AG10803 (cell line): ENCODE measurements around the gene CTDSPL.

ENCODE experiments used
- DNase-seq: peaks from one replicate; pipeline ENCODE4 v3.0.0; 2010; ENCODE audit warnings: low read depth
- H3K4me3 ChIP-seq: 2 replicates; pipeline ENCODE4 v1.5.1; 2011; ENCODE audit warnings: mild to moderate bottlenecking, low read length, control low read depth
- TF ChIP-seq, protein P1 (sequence below): conservative IDR thresholded peaks from 2 replicates; pipeline ENCODE4 v1.5.1; 2011; ENCODE audit warnings: mild to moderate bottlenecking, low read length, control low read depth, inconsistent platforms

The CTDSPL gene

DNA sequence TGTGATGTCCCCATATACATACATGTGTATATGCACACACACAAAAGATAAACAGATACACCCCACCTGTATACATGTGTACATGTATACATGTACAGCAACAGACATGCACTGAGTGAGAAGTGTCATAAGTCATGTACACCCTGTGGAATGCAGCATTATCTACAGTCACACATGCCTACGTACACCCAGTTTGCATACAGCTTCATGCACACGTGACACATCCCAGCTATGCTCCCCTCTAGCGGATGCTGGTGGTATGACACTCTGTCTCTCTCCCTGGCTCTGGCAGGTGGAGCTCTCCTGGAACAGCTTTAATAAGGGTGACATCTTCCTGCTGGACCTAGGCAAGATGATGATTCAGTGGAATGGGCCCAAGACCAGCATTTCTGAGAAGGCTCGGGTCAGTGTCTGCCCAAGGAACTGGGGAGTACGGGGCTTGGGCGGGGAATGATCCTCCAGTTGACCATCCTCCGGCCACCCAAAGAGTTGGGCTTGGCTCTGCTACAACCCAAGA lies 135.2 kb downstream of the CTDSPL start:
- H3K4me3 ChIP-seq = no peak overlapping the region
- TF ChIP-seq, protein P1, sequence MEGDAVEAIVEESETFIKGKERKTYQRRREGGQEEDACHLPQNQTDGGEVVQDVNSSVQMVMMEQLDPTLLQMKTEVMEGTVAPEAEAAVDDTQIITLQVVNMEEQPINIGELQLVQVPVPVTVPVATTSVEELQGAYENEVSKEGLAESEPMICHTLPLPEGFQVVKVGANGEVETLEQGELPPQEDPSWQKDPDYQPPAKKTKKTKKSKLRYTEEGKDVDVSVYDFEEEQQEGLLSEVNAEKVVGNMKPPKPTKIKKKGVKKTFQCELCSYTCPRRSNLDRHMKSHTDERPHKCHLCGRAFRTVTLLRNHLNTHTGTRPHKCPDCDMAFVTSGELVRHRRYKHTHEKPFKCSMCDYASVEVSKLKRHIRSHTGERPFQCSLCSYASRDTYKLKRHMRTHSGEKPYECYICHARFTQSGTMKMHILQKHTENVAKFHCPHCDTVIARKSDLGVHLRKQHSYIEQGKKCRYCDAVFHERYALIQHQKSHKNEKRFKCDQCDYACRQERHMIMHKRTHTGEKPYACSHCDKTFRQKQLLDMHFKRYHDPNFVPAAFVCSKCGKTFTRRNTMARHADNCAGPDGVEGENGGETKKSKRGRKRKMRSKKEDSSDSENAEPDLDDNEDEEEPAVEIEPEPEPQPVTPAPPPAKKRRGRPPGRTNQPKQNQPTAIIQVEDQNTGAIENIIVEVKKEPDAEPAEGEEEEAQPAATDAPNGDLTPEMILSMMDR = peak; percentile 90
- DNase-seq = peak; percentile 69

DNA sequence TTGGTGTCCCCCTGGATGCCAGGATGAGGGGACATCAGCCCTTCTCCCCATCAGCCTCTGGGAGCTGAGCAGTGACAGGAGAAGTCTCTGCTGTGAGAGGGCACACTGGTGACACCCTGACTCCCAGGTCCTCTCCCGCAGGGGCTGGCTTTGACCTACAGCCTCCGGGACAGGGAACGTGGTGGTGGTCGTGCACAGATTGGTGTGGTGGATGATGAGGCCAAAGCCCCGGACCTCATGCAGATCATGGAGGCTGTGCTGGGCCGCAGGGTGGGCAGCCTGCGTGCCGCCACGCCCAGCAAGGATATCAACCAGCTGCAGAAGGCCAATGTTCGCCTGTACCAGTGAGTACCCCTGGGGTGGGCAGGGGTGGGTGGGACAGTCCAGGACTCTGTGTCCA lies 135.7 kb downstream of the CTDSPL start:
- TF ChIP-seq, protein P1 = no peak
- no peak overlapping the region for H3K4me3 ChIP-seq
- no peak for DNase-seq

DNA sequence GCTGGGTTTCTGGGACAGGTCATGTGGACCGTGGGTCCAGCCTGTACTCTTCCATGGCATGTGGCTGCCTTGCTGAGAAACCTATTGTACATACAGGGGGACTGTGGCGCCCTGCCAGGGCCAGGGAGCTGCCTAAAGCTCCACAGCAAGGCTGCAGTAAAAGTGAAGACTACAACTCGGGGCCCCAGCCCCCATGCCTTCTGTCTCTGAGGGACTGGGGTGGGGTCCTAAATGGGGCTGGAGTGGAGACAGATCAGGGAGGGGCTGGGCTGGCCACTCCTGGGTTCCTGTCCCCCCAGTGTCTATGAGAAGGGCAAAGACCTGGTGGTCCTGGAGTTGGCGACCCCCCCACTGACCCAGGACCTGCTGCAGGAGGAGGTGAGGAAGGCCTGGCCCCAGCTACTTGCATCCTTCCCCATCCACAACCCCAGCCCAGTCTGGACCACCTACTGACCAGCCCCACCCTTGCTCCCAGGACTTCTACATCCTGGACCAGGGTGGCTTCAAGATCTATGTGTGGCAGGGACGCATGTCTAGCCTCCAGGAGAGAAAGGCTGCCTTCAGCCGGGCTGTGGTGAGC lies 136.2 kb downstream of the CTDSPL start:
- DNase-seq = no peak
- TF ChIP-seq, protein P1 = no peak
- no peak overlapping the region for H3K4me3 ChIP-seq

DNA sequence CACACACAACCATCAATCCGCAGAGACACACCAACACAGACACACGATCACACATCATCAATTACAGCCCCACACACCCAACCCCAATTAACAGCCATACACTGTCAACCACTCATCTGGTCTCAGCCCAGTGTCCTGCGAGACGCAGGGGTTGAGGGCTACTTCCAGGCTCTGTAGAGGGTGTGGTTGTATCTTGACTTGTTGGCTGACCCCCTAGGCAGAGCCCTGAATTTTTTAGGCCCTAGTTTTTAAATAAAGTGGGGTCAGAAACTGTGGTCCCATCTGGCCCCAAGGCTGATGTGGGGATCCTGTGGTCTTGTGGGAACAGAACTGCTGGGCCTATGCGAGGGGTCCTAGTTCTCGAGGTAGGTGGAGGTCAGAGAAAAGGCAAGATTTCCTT lies 138.2 kb downstream of the CTDSPL start:
- no peak for DNase-seq
- TF ChIP-seq, protein P1 = no peak
- no peak overlapping the region for H3K4me3 ChIP-seq

DNA sequence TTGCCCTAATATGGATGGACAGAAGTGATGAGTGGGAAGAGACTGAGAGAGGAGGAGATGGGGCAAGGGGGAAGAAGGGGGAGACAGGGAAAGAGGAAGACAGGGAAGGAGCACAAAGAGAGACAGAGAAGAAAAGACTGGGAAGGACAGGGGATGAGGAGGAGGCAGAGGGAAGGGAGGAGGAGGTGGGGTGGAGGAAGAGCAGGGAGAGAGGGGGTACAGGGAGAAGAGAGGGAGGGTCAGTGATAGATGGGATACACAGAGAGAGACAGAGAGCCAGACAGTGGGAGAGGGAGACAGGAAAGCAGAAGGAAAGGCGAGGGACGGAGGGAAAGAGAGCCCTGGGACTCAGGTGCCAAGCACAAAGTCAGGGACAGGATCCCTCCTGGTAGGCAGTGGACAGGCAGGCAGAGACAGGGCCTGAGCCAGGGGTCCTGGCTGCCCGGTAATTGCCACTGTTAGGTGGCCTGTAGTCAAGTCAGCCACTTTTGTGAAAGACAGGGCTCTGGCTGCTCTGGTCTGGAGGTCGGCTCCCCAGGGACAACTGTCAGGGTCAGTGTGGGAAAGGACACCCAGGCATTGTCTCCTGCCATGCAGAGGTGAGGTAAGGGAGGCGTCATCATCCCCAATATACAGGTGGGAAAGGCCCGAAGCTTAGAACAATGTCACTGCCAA lies 138.7 kb downstream of the CTDSPL start:
- DNase-seq = no peak
- TF ChIP-seq, protein P1 = no peak
- no peak overlapping the region for H3K4me3 ChIP-seq

DNA sequence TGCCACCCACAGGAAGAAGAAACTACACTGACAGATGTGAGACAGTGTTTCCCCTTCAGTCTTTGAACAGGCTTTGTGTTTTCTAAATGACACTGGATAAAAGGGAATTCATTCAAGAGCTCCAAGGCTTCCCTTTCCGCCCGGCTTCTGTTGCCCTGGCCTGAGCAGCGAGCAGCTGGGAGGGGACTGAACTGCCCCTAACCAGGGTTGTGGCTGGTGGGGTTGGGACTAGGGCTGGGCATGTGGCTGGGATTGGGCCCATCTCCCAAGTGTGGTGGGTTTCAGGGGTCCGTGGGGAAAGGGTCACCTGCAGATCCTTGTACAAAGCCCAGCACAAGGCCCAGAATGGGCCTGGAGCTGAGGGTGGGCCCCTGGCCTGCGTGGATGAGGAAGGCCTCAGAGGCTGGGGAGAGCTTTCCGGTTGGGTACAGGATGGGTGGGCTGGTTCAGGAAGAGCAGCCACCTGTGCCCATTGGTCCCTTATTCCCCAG lies 139.3 kb downstream of the CTDSPL start:
- no peak overlapping the region for H3K4me3 ChIP-seq
- TF ChIP-seq, protein P1 = no peak
- no peak for DNase-seq
